IPS DF 6.9 (cell line): ENCODE measurements around the gene SLC16A1.

Experiments
- DNase-seq: peaks from one replicate; pipeline ENCODE4 v3.0.0-alpha.2; 2013; ENCODE audit warnings: low read depth, low spot score
- H3K27ac ChIP-seq: one replicate; pipeline ENCODE4 v1.5.1; 2013; ENCODE audit warnings: low read length, control low read depth
- H3K27me3 ChIP-seq: 2 replicates; pipeline ENCODE4 v1.6.1; 2013; ENCODE audit warnings: mild to moderate bottlenecking, low read length; ENCODE audit not compliant: control insufficient read depth, insufficient read depth
- H3K36me3 ChIP-seq: 2 replicates; pipeline ENCODE4 v1.6.1; 2013; ENCODE audit warnings: low read length; ENCODE audit not compliant: control insufficient read depth, insufficient read depth
- H3K4me1 ChIP-seq: 2 replicates; pipeline ENCODE4 v1.6.1; 2013; ENCODE audit warnings: low read length; ENCODE audit not compliant: control insufficient read depth, insufficient read depth
- H3K4me3 ChIP-seq: 2 replicates; pipeline ENCODE4 v1.5.1; 2013; ENCODE audit warnings: mild to moderate bottlenecking, low read length
- H3K9me3 ChIP-seq: 2 replicates; pipeline ENCODE4 v1.6.1; 2013; ENCODE audit warnings: low read length, inconsistent platforms; ENCODE audit not compliant: control insufficient read depth, insufficient read depth
- WGBS: extraction: QIAGEN DNeasy Blood & Tissue Kit; methylation state at CpG from one replicate; pipeline ENCODE4 v1.1.7; 2013; ENCODE audit warnings: mixed read lengths, missing lambda C conversion rate; ENCODE audit not compliant: insufficient read length, insufficient coverage; 5-methylcytosine and 5-hydroxymethylcytosine counted together

Gene SLC16A1

DNA sequence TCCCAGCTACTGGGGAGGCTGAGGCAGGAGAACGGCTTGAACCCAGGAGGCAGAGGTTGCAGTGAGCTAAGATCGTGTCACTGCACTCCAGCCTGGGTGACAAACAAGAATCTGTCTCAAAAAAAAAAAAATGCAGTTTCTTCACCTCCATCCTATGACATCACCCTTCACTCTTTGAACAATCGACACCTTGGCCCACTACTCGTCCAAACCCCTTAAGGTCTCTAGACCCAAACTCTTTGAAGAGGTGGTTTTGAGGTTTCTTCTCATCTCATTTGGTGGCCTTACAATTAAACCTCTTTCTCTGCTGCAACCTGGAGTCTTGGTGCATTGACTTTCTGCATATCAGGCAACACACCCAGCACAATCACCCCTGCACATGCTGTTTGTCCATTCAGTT is 86.1 kb downstream of the SLC16A1 start:
- no CpG with 5 or more reads among the region's 4 CpGs for WGBS
- Histone ChIP-seq H3K4me3 (no peak overlapping the region), H3K9me3 (no peaks in the 10 kb centered on the region), H3K27ac (no peak overlapping the region), H3K4me1 (no peaks in the 10 kb centered on the region), H3K36me3 (no peaks in the 10 kb centered on the region), H3K27me3 (no peaks in the 10 kb centered on the region)
- no peak for DNase-seq

GRCh38 chr1:112868191-112868590 is 87.8 kb downstream of the SLC16A1 start:
- H3K27ac ChIP-seq = no peak overlapping the region
- H3K9me3 ChIP-seq = no peaks in the 10 kb centered on the region
- no peaks in the 10 kb centered on the region for H3K27me3 ChIP-seq
- no peaks in the 10 kb centered on the region for H3K36me3 ChIP-seq
- no peaks in the 10 kb centered on the region for H3K4me1 ChIP-seq
- H3K4me3 ChIP-seq = no peak overlapping the region
- DNase-seq = no peak
- WGBS = no CpG with 5 or more reads among the region's 2 CpGs

DNA sequence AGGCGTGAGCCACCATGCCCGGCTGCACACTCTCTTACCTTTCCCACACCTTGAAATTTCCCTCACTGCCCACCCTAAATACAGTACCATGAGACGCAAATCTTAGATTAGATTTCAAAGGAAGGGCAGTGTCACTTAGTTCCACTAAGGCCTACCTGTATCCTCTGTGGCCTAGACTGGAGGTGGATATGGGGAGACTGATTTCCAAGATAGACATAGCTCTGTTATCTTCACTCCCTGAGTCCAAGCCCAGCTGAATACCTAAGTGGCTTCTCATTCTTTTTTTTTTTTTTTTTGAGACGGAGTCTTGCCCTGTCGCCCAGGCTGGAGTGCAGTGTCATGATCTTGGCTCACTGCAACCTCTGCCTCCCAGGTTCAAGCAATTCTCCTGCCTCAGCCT is 89.0 kb downstream of the SLC16A1 start:
- no peaks in the 10 kb centered on the region for H3K36me3 ChIP-seq
- no peaks in the 10 kb centered on the region for H3K9me3 ChIP-seq
- H3K27ac ChIP-seq = no peak overlapping the region
- no CpG with 5 or more reads among the region's 5 CpGs for WGBS
- H3K4me1 ChIP-seq = no peaks in the 10 kb centered on the region
- no peaks in the 10 kb centered on the region for H3K27me3 ChIP-seq
- no peak overlapping the region for H3K4me3 ChIP-seq
- DNase-seq = no peak

DNA sequence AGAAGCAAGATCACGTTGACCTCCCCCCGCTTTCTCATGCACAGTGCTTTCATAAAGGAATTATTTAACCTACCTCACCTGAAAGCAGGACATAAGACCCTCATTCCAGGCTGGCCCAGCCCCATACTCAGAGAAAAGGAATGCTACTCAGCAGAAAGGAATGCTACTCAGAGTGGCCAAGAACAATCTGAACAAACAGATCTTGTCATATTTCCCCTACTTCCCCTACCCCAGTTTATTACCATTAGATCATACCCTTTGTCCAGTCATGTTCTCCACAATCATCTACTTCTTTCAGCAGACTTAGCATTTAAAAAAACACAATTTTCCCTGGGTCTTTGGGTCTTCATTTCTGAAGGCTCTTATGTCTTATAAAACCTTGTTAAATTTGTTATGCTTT is 89.8 kb downstream of the SLC16A1 start:
- H3K4me1 ChIP-seq = no peaks in the 10 kb centered on the region
- WGBS = no CpG with 5 or more reads among the region's 2 CpGs
- H3K27ac ChIP-seq = no peak overlapping the region
- no peaks in the 10 kb centered on the region for H3K9me3 ChIP-seq
- no peak overlapping the region for H3K4me3 ChIP-seq
- DNase-seq = no peak
- H3K36me3 ChIP-seq = no peaks in the 10 kb centered on the region
- H3K27me3 ChIP-seq = no peaks in the 10 kb centered on the region

- WGBS = no CpG with 5 or more reads among the region's 5 CpGs
- Histone ChIP-seq H3K27me3 (no peaks in the 10 kb centered on the region), H3K36me3 (no peaks in the 10 kb centered on the region), H3K4me3 (no peak overlapping the region), H3K4me1 (no peaks in the 10 kb centered on the region), H3K9me3 (no peaks in the 10 kb centered on the region), H3K27ac (no peak overlapping the region)
- no peak for DNase-seq
Measured at GRCh38 chr1:112862753-112863426, 93.1 kb downstream of the SLC16A1 start.
